ENCODE measurements around the gene MALL.

The MALL gene

GRCh38 chr2:110120171-110121051 lies 4.8 kb upstream of the MALL start:
- H3K79me2 ChIP-seq (ENCODE audit: insufficient read depth, low read length) = no peaks in the 10 kb centered on the region
- H3K9me2 ChIP-seq (ENCODE audit: low read depth, low read length) = no peaks in the 10 kb centered on the region
- H3K36me3 ChIP-seq (ENCODE audit: insufficient read depth, low read length) = no peaks in the 10 kb centered on the region
- H3K4me3 ChIP-seq (ENCODE audit: low read depth, low read length, poor library complexity, severe bottlenecking) = no peak overlapping the region
- TF ChIP-seq EZH2 (IDR thresholded peaks at IDR 0.05; ENCODE audit: borderline replicate concordance, low read length) (no peak), CTCF (IDR thresholded peaks at IDR 0.05; ENCODE audit: low read length) (no peak)
- no peaks in the 10 kb centered on the region for H3K9me3 ChIP-seq (ENCODE audit: low read length)
- H4K20me1 ChIP-seq (ENCODE audit: insufficient read depth, low read length) = no peaks in the 10 kb centered on the region
- H2AFZ ChIP-seq (ENCODE audit: low read length) = no peak overlapping the region
- H3K27me3 ChIP-seq (ENCODE audit: insufficient read depth, low read length) = no peaks in the 10 kb centered on the region
- no peak overlapping the region for H3K9ac ChIP-seq (ENCODE audit: low read length)
- H3F3A ChIP-seq (ENCODE audit: insufficient read depth, low read length) = no peaks in the 10 kb centered on the region
- no peak overlapping the region for H3K27ac ChIP-seq (ENCODE audit: low read depth, low read length, poor library complexity, severe bottlenecking)
- H3K4me2 ChIP-seq (ENCODE audit: low read length) = no peak overlapping the region
- no peaks in the 10 kb centered on the region for H3K4me1 ChIP-seq (ENCODE audit: insufficient read depth, low read length, severe bottlenecking)

DNA sequence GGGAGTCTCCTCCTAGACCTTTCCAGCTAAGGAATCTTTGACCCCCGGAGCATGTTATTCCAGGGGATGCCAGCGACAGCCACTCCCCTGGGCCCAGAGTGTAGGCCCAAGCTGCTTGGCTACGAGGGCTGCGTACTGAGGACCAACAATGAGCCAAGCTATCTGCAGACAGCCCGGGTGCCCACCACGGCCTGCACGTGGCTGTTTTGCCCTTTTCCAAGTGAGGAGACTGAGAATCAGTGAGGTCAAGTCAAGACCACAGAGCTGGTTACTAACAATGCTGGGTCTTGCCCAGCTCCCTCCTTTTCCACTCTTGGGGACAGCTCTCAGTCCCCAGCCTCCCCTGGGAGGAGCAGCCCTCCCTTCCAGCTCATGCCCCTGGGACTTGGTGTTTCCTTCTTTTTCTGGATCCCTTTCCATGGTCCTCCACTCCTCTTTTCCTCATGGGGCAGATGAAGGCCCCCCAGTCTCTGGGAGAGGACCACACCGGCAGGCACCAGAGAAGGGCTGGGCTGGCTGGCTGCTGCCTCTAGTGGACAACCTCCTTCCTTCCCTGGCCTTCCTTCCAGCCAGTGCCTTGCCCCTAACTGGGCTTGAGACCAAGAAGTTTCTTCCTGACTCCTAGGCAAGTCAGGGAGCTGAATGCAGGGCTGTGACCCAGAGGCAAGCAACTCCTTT lies 550 bp upstream of the MALL start:
- H3K27me3 ChIP-seq (ENCODE audit: insufficient read depth, low read length) = no peaks in the 10 kb centered on the region
- H3K27ac ChIP-seq (ENCODE audit: low read depth, low read length, poor library complexity, severe bottlenecking) = no peak overlapping the region
- H3K9me2 ChIP-seq (ENCODE audit: low read depth, low read length) = no peaks in the 10 kb centered on the region
- H3K9me3 ChIP-seq (ENCODE audit: low read length) = no peaks in the 10 kb centered on the region
- no peak overlapping the region for H2AFZ ChIP-seq (ENCODE audit: low read length)
- H3K4me3 ChIP-seq (ENCODE audit: low read depth, low read length, poor library complexity, severe bottlenecking) = no peak overlapping the region
- H3F3A ChIP-seq (ENCODE audit: insufficient read depth, low read length) = no peaks in the 10 kb centered on the region
- H3K36me3 ChIP-seq (ENCODE audit: insufficient read depth, low read length) = no peaks in the 10 kb centered on the region
- TF ChIP-seq EZH2 (IDR thresholded peaks at IDR 0.05; ENCODE audit: borderline replicate concordance, low read length) (no peak), CTCF (IDR thresholded peaks at IDR 0.05; ENCODE audit: low read length) (no peak)
- H3K79me2 ChIP-seq (ENCODE audit: insufficient read depth, low read length) = no peaks in the 10 kb centered on the region
- no peaks in the 10 kb centered on the region for H4K20me1 ChIP-seq (ENCODE audit: insufficient read depth, low read length)
- no peak overlapping the region for H3K4me2 ChIP-seq (ENCODE audit: low read length)
- H3K4me1 ChIP-seq (ENCODE audit: insufficient read depth, low read length, severe bottlenecking) = no peaks in the 10 kb centered on the region
- H3K9ac ChIP-seq (ENCODE audit: low read length) = no peak overlapping the region

GRCh38 chr2:110114831-110115255 lies 779 bp downstream of the MALL start:
- TF ChIP-seq EZH2 (IDR thresholded peaks at IDR 0.05; ENCODE audit: borderline replicate concordance, low read length) = no peak
- no peak for TF ChIP-seq CTCF (IDR thresholded peaks at IDR 0.05; ENCODE audit: low read length)
- Histone ChIP-seq H3K79me2 (ENCODE audit: insufficient read depth, low read length) (no peaks in the 10 kb centered on the region), H3K27me3 (ENCODE audit: insufficient read depth, low read length) (no peaks in the 10 kb centered on the region), H3K9me3 (ENCODE audit: low read length) (no peaks in the 10 kb centered on the region), H3K27ac (ENCODE audit: low read depth, low read length, poor library complexity, severe bottlenecking) (no peak overlapping the region), H3K36me3 (ENCODE audit: insufficient read depth, low read length) (no peaks in the 10 kb centered on the region), H3K4me3 (ENCODE audit: low read depth, low read length, poor library complexity, severe bottlenecking) (no peak overlapping the region), H3K4me1 (ENCODE audit: insufficient read depth, low read length, severe bottlenecking) (no peaks in the 10 kb centered on the region), H2AFZ (ENCODE audit: low read length) (no peak overlapping the region), H3K9ac (ENCODE audit: low read length) (no peak overlapping the region), H4K20me1 (ENCODE audit: insufficient read depth, low read length) (no peaks in the 10 kb centered on the region), H3K4me2 (ENCODE audit: low read length) (no peak overlapping the region), H3K9me2 (ENCODE audit: low read depth, low read length) (no peaks in the 10 kb centered on the region), H3F3A (ENCODE audit: insufficient read depth, low read length) (no peaks in the 10 kb centered on the region)

Data from OCI-LY1 (cell line).